Frontal cortex (tissue), 4 donors: ENCODE data around the gene CCR9. TPM values are rescaled to one million over a fixed set of nuclear protein-coding genes. Genes with fewer than 3 reads are reported as not detected.
A peak's percentile ranks its signal among the peaks of the same experiment; 100 is the strongest.

Experiments
- DNase-seq, 2 donors: peaks; one replicate each; pipeline ENCODE4 v3.0.0; 2012; ENCODE audit warnings: low spot score in 2 of 2
- FAIRE-seq: peaks from 2 replicates; lab custom pipeline; 2012; peaks lifted over from hg19 to GRCh38; lab: Jason Lieb, UNC
- total RNA-seq: library from RNA; depleted of rRNA; stranded (reverse); fragments of >200 nt; gene quantifications from one replicate; pipeline ENCODE4 v1.2.3, GENCODE V29; 2014
- donor health status: control.
- donor health status: control.
- donor health status: control.

The CCR9 gene
- total RNA-seq, 1 donor from 2014 or later: 0.41 TPM

DNA sequence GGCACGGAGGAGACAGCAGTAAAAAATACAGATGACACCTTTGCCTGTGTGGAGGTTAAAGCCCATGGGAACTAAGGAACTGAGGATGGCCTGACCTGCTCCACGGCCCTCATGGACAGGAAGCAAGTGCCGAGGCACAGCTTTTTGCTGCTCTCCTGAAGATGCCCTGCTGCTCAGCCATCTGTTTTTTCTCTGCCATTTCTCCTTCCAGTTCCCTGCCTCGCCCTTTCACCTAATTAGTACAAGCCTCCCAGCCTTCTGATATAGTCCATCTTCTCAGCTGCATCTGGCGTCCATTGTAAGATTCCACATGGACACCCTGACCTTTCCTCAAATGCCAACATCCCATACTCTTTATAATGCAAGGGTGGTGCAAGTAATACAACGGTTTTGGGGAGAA lies 45.2 kb downstream of the CCR9 start:
- no peak for FAIRE-seq

DNA sequence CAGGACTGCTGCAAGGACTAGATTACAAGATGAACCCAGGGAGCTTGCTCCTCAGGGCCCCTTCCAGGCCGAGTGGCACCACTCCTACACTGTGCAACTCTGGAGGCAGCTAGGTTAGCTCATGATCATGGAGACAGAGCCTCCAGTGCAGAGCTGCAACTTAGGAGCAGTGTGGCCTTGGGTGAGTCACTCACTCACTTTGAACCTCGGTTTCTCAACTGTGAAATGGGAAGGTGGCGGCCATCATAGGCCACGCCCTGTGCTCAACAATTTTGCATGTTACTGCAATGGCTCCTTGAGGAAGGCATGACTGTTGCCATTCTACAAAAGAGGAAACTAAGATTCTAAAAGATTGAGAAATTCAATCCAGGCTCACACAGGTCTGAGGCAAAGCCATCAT lies 45.8 kb downstream of the CCR9 start:
- DNase-seq (no peak), FAIRE-seq (no peak)

More for the DNA sequence above, 45.2 kb downstream of the CCR9 start:
- no peak for DNase-seq

DNA sequence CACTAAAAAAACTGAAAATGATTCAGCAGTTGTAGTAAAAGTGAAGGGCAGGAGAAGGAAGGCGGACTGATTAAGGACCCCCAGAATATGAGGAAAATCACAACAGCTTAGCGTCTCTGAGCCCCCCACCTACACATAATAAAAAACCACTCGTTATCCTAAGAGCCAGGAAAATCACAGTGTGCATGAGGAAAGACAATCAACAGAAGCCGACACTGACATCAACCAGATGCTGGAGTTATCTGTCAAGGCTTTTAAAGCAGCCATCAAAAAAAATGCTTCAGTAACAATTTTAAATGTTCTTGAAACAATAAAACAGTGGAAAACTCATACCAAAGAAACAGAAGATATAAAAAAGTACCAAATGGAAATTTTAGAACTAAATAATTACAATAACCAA lies 47.2 kb downstream of the CCR9 start:
- DNase-seq: no peak
- FAIRE-seq: no peak

DNA sequence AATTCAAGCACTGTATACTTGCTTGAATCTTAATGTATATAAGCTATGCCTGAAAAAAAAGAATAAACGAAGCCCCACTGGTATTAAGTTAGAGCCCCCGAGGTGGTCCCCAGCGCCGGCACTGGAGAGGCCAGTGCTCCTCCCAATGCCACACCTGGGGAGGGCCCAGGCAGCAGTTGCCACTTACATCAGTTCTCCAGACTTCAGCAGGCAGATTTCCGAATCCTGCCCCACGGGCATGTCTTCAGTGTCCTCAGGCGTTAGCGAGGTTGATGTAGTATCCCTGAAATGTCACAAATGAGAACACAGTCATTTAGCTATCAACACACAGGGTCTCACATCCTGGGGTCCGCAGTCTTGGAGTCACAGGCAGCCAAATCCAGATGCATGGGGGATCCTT lies 49.9 kb downstream of the CCR9 start:
- FAIRE-seq (no peak), DNase-seq (no peak)

DNA sequence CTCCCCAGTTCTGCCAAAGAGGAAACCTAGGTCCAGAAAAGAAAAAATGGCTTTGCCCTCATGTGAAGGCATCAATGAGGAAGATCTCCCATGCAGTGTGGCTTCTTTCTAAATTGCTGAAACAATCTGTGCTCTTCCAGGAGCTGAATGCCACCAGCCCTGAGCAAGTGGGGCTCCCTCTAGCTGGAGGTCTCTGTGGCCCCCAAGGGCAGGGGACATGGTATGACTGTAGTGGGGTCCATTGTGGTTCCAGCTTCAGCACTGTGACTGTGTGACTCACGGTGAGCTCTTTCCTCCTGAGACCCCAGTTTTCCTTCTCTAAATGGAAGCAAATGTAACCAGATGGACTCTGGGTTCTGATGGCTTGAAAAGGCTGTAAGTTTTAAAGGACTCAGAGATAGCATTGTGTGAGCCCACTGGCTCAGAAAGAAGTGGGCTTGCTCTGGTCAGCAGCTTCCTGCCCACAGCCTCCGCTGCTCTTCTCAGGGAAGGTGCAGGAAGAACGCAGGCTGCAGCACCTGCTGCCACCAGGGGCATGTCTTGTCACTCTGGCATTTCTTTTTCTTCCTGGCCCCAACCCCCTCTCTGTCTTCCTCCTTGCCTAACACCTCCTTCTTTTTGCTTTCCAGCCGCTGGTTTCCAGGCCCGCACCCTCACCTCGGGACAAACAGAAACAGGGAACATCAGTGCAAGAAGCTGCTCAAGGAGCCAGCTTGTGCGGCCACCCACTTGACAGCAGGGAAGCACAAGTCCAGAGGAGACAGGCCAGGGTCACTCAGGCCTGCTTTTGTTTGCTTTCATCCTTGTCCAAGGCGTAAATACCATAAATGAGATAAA lies 51.1 kb downstream of the CCR9 start:
- FAIRE-seq: no peak
- DNase-seq: no peak

DNA sequence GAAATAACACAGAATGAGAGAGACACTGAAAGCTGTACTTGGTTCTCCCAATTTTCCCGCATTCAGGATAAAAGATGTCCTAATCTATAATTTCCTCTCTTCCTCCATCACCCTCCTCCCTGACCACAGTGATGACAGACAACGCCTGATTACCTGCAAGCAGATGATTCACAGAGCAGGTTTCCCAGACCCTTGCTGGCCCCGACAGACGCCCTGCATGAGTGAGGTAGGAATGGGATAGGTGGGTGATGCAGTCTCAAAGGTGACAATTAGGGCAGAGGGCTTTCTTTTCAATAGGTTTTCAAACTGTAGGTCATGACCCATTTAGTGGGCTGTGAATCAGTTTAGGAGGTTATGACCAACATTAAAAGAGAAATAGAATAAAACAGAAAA lies 51.7 kb downstream of the CCR9 start:
- no peak for FAIRE-seq
- no peak for DNase-seq

DNA sequence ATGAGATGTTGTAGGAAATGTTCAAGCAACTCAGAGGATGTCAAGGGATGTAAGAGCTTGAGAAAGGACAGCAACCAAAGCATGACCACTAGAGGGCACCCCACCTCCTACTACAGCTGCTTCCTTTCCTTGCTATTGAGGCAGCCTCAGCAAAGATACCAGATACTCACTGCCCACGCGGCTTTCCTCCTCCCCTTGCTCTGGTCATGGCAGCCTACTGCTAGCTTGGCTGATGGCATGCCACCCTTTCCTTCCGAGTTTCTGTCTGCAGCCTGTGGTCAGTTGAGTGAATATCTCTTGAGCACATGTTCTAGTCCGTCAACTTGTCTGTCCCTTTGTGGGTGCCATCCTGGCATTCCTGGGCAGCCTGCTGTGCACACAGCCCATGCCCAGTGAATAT lies 52.5 kb downstream of the CCR9 start:
- DNase-seq: peak; percentile 44 to 64
- no peak for FAIRE-seq

DNA sequence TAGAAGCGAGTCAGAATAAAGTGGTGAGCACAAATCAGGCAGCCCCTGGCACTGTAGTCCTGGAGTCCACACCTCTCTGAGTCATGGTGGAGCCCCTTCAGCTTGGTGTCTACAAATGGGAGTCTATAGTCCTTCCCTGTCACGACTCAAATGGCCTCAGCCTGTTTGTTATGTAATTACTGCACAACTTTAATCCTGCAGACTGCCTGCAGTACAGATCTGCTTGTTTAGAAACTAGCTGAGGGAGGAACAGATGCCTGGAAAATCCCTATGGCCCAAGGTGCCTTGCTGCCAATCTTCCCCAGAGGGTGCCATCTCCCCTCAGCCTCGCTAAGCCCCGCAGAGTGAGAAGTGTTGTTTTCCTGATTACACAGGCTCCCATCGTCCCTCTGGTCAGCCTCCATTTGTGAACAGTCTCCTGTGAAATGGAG lies 53.0 kb downstream of the CCR9 start:
- DNase-seq: no peak
- FAIRE-seq: no peak

DNA sequence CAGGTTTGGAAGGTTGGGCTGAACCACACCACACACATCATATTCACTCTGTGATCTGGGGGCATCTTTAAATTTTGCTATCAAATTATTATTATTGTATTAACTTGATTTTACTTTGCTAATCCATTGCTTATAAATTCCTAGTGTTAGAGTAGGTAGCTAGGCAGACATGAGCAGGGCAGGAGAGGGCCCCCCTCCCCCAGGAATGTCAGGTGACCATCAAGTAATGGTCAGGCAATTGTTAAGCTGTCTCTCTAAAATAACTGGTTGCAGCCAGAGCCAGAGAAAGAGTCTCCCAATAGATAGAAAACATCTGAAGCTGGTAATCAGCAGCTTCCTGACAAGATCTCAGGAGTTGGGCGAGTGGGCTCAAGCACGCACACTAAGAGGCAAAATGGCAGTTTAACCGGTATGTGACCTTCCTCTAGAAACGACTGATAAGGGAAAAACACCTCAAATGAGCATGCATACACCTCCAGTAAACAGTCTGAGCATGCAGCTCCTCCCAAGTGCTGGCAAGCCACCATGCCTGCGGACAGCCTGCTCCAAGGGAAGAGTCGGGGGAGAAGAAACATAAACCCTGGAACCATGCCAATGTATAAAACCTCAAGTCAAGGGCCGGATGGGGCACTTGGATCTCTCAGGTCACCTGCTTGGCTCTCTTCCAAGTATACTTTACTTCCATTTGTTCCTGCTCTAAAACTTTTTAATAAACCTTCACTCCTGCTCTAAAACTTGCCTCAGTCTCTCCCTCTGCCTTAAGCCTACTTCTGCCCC lies 53.8 kb downstream of the CCR9 start:
- no peak for FAIRE-seq
- DNase-seq: no peak

DNA sequence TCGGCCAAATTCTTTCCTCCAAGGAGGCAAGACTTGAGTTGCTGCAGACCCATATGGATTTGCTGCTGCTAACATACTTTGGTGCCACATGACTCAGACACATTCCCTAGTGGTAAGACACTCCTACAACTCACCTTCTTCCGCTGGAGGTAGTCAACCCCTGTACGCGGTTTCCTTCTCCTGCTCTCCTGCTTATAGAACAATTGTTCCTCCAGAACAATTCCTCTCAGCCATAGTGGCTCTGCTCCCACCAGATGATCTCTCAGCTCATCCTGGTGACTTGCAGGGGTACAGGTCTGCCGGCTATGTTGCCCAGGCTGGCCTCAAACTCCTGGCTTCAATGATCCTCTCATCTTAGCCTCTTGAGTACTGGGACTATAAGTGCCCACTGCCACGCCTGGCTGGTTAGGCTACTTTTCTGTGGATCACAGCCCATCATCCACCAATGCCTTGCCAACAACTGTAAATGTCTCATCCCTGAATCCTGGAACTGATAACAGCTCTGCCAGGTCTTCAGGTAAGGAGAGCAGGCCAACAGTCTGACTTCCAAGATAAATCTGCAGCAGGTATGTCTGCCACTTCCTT lies 54.5 kb downstream of the CCR9 start:
- DNase-seq: no peak
- FAIRE-seq: no peak

DNA sequence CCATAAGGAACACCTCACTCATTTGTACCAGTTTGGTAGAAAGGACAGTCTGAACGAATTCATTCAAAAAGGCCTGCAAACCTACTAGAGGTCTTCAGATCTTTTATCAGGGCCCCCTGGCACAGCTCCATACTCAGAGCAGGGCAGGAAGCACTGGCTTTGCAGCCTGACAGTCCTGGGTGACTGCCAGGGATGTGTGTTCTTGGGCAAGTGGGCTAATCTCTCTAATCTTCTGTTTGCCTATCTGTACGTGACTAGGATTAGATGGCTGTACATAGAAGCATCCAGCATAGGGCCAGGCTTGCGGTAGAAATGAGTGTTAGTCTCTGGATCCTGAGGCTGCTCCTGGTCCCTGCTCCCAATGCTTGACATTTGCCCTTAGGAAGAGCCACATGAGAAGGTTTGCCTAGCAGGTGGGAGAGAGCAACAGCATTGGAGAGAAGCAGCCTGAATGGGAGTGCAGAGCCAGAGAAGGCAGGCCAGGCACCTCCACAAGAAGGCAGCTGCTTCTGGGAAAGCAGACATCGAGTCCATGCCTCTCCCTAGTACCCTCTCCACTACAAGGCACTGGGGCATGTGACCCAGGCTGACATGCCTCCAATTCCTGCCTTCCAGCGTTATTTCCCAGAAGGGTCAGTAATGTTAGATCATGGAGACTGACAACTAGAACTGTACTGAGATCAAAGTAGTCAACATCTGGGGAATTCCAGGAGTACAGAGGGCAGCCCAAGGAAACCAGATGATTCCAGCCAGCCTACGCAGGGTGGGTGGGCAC lies 55.9 kb downstream of the CCR9 start:
- DNase-seq: no peak
- no peak for FAIRE-seq

DNA sequence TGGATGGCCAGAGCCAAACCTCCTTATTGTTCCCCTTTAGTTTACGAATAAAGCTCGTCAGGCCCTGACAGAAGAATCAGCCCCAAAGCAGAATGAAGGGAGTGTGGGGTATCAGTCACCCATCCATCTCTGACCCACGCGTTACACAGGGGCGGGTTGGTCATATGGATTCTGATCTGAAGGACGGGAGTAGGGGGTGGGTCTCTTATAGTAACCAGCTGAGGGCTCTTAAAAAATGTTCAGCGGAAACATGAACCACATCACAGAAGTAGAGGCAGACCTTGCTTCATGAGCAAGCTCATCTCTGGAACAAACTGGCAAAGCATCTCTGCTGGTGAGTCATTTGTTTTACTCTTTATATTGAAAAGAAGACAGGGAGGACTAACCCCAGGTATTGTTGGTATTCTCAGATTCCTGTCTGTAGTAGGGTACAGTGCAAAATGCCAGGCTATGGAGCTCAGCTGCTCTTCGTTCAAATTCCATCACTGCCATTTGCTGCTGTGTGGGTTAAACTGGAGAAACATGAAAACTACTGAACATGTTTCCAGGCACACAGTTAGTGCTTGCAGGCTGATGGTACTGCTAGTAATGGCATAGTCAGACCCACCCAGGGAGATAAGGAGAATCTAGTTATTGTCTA lies 57.0 kb downstream of the CCR9 start, which contains the start of gene CXCR6:
TSS of gene CXCR6 (plus strand) at position 258 of the 640 bp plus-strand sequence. CDS start 3,018 bp downstream, outside the sequence.
- FAIRE-seq (no peak), DNase-seq (no peak)

DNA sequence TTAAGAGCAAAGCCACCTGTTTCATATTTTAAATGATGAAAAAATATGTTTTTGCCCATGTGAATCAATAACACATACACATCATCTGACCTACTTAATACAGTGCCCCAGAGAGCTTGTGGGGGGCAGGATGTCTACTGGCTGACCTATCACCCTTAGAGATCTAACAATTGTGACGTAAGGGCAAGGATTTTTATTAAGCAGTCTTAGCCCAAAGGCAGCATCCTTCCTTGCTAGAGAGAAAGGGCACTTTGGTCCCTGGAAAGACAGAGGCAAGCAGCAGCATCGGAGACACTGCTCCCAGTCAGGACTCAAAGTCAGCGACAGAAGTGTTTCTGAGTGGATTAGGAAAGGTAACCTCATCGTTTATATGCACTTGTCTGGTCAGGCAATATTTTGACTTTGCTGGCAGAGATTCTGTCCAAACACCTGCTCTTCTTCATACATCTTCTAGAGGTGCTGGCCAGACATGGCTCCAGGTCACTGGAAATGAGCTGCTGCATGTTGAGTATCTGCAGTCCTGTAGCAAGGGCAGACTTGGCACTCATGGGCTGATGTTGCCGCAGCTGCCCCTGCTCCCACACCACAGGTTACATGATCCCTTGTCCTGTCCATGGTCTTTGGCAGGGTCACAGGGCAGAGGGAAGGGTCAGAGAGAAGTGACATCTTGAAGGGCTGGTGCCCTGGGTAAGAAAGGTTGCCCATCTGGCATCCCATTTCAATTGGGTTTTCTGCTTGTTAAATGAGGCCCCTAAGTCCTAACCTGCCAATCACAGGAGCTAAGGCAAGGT lies 58.7 kb downstream of the CCR9 start:
- FAIRE-seq (no peak), DNase-seq (no peak)

DNA sequence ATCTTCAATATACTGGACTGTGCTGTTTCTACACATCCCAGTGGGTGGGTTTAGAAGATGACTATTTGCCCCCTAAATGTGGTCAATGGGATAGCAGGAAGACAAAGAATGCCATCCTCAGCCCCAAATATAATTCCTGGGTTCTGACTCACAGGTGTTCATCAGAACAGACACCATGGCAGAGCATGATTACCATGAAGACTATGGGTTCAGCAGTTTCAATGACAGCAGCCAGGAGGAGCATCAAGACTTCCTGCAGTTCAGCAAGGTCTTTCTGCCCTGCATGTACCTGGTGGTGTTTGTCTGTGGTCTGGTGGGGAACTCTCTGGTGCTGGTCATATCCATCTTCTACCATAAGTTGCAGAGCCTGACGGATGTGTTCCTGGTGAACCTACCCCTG lies 60.0 kb downstream of the CCR9 start:
- no peak for FAIRE-seq

DNA sequence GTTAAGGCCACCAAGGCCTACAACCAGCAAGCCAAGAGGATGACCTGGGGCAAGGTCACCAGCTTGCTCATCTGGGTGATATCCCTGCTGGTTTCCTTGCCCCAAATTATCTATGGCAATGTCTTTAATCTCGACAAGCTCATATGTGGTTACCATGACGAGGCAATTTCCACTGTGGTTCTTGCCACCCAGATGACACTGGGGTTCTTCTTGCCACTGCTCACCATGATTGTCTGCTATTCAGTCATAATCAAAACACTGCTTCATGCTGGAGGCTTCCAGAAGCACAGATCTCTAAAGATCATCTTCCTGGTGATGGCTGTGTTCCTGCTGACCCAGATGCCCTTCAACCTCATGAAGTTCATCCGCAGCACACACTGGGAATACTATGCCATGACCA lies 60.5 kb downstream of the CCR9 start:
- no peak for DNase-seq
- no peak for FAIRE-seq

More for the DNA sequence above, 60.0 kb downstream of the CCR9 start:
- no peak for DNase-seq

DNA sequence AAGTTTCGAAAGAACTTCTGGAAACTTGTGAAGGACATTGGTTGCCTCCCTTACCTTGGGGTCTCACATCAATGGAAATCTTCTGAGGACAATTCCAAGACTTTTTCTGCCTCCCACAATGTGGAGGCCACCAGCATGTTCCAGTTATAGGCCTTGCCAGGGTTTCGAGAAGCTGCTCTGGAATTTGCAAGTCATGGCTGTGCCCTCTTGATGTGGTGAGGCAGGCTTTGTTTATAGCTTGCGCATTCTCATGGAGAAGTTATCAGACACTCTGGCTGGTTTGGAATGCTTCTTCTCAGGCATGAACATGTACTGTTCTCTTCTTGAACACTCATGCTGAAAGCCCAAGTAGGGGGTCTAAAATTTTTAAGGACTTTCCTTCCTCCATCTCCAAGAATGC lies 61.0 kb downstream of the CCR9 start:
- DNase-seq (no peak), FAIRE-seq (no peak)

DNA sequence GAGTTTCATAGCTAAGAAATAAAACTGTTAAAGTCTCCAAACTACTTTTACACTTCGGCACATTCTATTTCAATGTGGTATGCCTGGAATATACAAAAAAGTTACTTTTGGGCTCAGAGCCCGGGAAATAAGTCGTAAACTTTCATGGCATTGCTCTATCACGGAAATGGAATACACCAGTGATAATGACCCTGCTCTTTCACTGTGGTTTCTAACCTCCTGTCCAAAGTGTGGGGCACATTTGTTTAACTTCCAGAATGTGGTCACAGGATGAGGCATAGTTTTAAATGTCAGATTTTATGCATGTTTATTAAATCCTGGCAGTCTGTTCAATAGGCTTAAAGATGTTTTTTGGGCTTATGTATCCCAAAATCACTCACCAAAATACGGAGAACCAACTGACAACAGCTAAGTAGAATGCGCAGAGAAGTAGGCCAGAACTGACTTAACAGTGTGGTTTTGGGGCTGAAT lies 62.0 kb downstream of the CCR9 start:
- no peak for DNase-seq
- no peak for FAIRE-seq

DNA sequence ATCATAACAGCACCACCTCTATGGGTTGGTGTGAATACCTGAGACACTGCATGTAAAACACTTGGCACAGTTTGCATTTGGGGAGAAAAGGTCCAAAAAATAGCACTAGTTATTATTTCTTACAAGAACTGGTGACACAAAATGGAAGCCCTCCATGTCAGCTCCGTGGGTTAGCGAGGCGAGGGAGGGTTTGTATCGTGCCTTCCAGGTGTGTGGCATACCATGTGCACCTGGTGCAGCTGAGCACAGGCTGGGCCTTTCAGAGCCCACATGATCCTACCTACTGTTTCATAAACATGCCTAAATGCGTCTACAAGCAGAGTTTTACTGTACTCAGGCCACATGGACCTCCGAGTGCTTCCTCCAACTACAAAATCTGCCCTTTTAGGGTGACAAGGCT lies 62.5 kb downstream of the CCR9 start:
- DNase-seq (no peak), FAIRE-seq (no peak)

DNA sequence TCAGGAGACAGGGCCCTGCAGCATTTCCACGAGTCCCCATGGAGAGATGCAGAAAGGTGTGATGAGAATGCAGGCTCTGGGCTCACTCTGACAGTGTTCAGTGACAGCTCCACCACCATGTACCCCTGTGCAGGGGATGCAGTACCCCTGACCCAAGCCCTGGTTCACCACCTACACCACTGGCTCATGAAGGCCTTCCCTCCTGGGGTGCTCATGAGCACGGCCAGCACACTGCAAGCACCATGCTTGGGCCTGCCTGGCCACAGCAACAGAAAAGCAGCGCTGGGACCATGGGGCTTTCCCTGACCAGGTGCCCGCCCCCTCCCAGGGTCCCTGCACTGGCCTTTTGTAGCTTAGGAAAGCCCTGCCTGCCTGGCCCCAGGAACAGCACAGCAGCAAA lies 63.1 kb downstream of the CCR9 start:
- FAIRE-seq (no peak), DNase-seq (no peak)
